DMS53 (cell line): Measurements from ENCODE around the gene MTLN.
"Not testable (repeated sequence)": the region's sequence is repeated elsewhere in the genome, so short reads cannot be mapped to it uniquely, and the experiment has no call there.

Experiments used
- DNase-seq: peaks from one replicate; lab custom pipeline; 2025; lab: John Stamatoyannopoulos, UW

The MTLN gene

DNA sequence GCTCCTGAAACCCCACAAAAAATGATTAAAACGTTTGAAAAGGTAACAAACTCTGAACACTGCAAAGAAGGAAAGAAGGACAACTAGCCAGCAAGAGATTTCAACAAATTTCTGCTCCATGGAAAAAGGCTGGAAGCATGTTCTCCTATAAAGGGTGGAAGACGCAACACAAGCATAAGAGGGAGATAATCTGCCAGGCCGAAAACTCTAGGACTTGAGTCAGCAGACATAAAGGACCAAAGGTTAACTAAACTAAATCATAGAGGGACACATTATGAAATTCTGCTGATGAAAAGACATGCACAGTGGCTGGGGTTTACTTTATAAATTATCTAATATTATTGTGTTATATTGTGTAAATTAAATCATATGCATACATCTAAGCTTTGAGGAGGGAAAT lies 14.3 kb downstream of the MTLN start:
- DNase-seq: no peak

DNA sequence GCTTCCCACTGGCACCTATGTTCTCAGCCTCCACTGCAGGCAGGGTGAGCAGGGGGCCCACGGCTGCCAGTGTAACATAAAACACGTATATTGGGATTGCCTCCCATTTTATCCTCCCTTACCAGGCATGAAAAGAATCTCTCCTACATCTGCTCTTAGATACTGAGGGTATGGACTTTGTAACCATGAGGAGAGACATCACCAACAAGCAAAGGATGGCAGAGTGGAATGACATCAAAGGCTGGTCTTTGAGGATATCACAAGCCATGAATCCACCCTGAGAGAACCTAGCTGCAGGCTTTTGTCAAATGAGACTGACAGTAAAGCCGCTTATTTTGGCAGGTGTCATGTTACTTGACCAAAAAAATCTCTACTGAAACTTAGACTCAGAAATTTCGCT lies 14.9 kb downstream of the MTLN start:
- DNase-seq: no peak

DNA sequence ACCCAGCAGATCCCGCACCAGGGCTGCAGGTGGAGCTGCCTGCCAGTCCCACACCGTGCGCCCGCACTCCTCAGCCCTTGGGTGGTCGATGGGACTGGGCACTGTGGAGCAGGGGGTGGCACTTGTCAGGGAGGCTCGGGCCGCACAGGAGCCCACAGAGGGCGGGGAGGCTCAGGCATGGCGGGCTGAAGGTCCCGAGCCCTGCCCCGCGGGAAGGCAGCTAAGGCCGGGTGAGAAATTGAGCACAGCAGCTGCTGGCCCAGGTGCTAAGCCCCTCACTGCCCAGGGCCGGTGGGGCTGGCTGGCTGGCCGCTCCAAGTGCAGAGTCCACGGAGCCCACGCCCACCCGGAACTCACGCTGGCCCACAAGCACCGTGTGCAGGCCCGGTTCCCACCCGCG lies 22.2 kb downstream of the MTLN start:
- not testable (repeated sequence) for DNase-seq

DNA sequence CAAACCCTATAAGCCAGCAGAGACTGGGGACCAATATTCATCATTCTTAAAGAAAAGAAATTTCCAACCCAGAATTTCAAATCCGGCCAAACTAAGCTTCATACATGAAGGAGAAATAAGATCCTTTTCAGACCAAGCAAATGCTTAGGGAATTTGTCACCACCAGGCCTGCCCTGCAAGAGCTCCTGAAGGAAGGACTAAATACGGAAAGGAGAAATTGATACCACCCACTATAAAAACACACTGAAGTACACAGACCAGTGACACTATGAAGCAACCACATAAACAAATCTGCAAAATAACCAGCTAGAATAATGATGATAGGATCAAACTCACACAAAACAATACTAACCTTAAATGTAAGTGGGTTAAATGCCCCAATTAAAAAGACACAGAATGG lies 29.9 kb downstream of the MTLN start:
- DNase-seq: no peak

DNA sequence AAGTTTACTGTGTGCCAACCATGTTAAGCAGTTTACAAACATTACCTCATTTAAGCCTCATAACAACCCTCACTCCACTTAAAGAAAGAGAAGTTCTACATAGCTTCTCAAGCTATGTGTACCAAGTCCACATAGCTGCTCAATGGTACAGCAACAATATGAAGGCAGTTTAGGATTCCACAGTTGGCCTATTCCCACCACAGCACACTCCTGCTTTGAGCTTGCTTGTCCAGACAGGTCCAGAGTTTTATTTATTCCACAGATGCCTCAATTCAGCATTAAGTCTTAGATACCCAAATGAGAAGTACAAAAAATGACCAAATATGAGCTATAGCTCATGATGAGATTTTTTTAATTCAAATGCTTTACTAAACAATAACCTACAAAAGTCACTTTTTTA lies 32.3 kb downstream of the MTLN start:
- no peak for DNase-seq

DNA sequence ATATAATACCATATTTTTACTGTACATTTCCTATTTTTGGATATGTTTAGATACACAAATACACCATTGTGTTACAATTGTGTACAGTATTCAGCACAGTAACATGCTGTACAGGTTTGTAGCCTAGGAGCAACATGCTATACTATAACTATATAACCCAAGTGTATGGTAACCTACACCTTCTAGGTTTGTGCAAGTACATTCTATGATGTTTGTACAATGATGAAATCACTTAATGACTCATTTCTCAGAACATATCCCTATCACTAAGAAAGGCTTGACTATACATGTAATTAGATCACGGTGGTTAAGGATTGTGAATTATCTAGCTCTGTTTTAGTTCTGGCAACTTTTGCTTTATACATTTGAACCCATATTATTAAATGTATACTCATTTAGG lies 38.8 kb downstream of the MTLN start:
- peak; percentile 90 for DNase-seq

DNA sequence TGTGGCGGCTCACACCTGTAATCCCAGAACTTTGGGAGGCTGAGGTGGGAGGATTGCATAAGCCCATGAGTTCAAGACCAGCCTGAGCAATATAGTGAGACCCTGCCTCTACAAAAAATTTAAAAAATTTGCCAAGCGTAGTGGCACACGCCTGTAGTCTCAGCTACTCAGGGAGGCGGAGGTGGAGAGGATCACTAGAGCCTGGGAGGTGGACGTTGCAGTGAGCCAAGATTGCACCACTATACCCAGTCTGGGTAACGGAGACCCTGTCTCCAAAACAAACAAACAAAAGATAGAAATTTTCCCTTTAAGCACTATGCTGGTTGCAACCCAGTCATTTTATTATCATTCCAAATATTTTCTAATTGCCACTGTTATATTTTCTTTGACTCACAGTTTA lies 39.8 kb downstream of the MTLN start:
- no peak for DNase-seq

DNA sequence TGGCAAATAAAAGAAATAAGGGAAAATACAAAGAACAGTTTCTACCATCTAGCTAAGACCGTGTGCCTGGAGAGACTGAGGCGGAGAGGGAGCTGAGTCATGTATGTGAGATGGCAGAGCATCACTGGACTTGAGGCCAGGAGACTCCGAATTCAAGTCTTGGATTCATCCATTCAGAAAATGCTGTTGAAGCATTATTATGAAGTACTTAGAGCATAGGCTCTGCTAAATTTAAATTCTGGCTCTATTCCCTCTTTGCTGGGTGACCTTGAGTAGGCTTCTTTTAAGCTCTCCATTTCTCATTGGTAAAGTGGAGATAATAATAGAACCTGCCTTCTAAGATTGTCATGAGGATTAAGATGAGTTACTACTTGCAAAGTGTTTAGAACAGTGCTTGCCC lies 42.2 kb downstream of the MTLN start:
- DNase-seq: no peak

DNA sequence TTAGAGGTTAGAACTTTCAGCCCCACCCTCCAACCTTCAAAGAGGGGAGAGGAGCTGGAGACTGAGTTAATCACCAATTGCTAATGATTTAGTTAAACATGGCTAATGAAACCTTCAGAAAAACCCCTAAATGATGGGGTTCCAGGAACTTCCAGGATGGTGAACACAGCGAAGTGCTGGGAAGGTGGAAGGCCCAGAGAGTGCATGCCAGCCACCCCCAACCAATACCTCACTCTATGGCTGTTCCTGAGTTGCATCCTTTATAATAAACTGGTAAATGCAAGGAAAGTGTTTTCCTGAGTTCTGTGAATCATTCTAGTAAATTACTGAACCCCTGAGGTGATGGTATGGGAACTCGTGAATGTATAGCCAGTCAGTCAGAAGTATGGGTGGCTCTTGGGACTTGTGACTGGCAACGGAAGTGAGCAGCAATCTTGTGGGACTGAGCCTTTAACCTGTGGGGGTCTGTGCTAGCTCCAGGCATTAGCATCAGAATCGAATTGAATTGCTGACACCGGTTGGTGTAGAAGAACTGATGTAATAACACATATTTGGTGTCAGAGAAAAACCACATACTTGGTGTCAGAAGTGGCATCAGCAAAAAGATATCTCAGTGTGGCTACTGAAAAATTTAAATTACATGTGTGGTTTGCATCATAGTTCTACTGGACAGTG lies 44.9 kb downstream of the MTLN start:
- DNase-seq: no peak

DNA sequence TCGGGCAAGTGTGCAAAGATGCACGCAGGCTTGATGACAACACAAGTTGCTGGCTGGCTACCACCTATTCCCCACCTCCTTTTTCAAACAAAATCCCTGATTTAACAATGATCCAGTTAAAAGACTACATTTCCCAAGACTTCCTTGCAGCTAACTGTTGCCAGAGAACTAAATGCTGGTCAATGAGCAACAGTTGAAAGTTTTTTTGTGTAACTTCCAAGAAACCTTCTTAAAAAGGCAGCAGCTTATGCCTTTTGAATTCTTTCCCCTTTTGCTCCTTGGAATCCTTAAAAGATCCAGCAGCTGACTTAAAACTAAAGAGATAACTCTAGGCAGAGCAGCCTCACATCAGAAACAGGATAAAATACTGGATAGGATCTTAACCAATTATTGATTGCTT lies 46.1 kb downstream of the MTLN start:
- no peak for DNase-seq
